ENCODE data around the gene BPHL.
A peak's percentile ranks its signal among the peaks of the same experiment; 100 is the strongest.
"Not testable (repeated sequence)": the region's sequence is repeated elsewhere in the genome, so short reads cannot be mapped to it uniquely, and the experiment has no call there.

The BPHL gene

GRCh38 chr6:3118353-3119039 is at the start of gene BPHL:
TSS of gene BPHL (plus strand) at chr6:3118711. CDS start at chr6:3118741, 30 bp downstream.
- peak within 1 kb of the TSS; percentile 80 for H3K4me3 ChIP-seq (ENCODE audit: low read length)
- no peak for TF ChIP-seq CTCF (IDR thresholded peaks at IDR 0.05; ENCODE audit: insufficient read depth, low read depth, low read length, missing control alignments)
- DNase-seq (ENCODE audit: low read depth): peak; percentile 95

- DNase-seq (ENCODE audit: low read depth): no peak
- no peak for TF ChIP-seq CTCF (IDR thresholded peaks at IDR 0.05; ENCODE audit: insufficient read depth, low read depth, low read length, missing control alignments)
- no peak overlapping the region for H3K4me3 ChIP-seq (ENCODE audit: low read length)
Observed at GRCh38 chr6:3071568-3071967, 46.9 kb upstream of the BPHL start.

GRCh38 chr6:3072798-3073197 is 45.7 kb upstream of the BPHL start:
- no peak for DNase-seq (ENCODE audit: low read depth)
- no peak for TF ChIP-seq CTCF (IDR thresholded peaks at IDR 0.05; ENCODE audit: insufficient read depth, low read depth, low read length, missing control alignments)
- H3K4me3 ChIP-seq (ENCODE audit: low read length): no peak overlapping the region

DNA sequence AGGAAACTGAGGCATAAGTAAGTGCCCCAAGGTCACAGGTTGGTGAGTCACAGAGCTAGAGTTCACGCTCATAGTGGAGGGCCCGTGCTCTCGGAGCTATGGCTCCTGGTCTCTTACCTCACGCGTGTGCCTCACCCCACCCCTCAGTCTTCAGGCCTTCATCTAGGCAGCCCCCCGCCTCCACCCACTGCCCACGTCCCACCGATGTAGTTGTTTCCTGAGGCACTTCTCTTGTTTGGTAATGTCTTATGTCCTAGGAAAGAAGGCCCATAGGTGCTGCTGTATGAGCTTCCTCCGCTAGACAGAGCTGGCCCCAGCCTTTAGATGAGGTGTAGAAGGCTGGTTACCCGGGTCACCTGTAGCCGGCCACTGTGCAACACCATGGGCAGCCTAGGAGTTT is 45.1 kb upstream of the BPHL start:
- no peak for TF ChIP-seq CTCF (IDR thresholded peaks at IDR 0.05; ENCODE audit: insufficient read depth, low read depth, low read length, missing control alignments)

GRCh38 chr6:3075772-3076113 is 42.8 kb upstream of the BPHL start:
- H3K4me3 ChIP-seq (ENCODE audit: low read length): no peak overlapping the region
- no peak for DNase-seq (ENCODE audit: low read depth)
- TF ChIP-seq CTCF (IDR thresholded peaks at IDR 0.05; ENCODE audit: insufficient read depth, low read depth, low read length, missing control alignments): no peak

More for the DNA sequence above, 45.1 kb upstream of the BPHL start:
- no peak overlapping the region for H3K4me3 ChIP-seq (ENCODE audit: low read length)
- no peak for DNase-seq (ENCODE audit: low read depth)

GRCh38 chr6:3076320-3076719 is 42.2 kb upstream of the BPHL start:
- no peak for TF ChIP-seq CTCF (IDR thresholded peaks at IDR 0.05; ENCODE audit: insufficient read depth, low read depth, low read length, missing control alignments)
- H3K4me3 ChIP-seq (ENCODE audit: low read length): no peak overlapping the region
- no peak for DNase-seq (ENCODE audit: low read depth)

GRCh38 chr6:3077430-3077829 is 41.1 kb upstream of the BPHL start:
- no peak for TF ChIP-seq CTCF (IDR thresholded peaks at IDR 0.05; ENCODE audit: insufficient read depth, low read depth, low read length, missing control alignments)
- H3K4me3 ChIP-seq (ENCODE audit: low read length): no peak overlapping the region
- DNase-seq (ENCODE audit: low read depth): no peak

GRCh38 chr6:3078952-3079351 is 39.6 kb upstream of the BPHL start:
- not testable (repeated sequence) for DNase-seq (ENCODE audit: low read depth)

More at GRCh38 chr6:3078952-3079351, 39.6 kb upstream of the BPHL start:
- H3K4me3 ChIP-seq (ENCODE audit: low read length): not testable (repeated sequence)

All from epithelial cell of esophagus (primary cell).